H1 (cell line): ENCODE measurements around the gene LARP1. TPM values are rescaled to one million over a fixed set of nuclear protein-coding genes. Genes with fewer than 3 reads are reported as not detected.

Experiments used
- ATF3 ChIP-seq: IDR thresholded peaks from 2 replicates; pipeline ENCODE4 v1.6.1; 2011; ENCODE audit warnings: low read depth, mild to moderate bottlenecking, low read length; ENCODE audit not compliant: insufficient read depth
- CHD7 ChIP-seq: fragments of 300-600 bp; sonication (generic); IDR thresholded peaks from 2 replicates; pipeline ENCODE4 v1.7.1; 2012; ENCODE audit warnings: low read length, moderate library complexity, mild to moderate bottlenecking, inconsistent platforms; ENCODE audit not compliant: insufficient replicate concordance
- EGR1 ChIP-seq: IDR thresholded peaks from 2 replicates; pipeline ENCODE4 v1.6.1; 2011; ENCODE audit warnings: low read depth, low read length, borderline replicate concordance
- FOSL1 ChIP-seq: IDR thresholded peaks from 2 replicates; pipeline ENCODE4 v1.6.1; 2011; ENCODE audit warnings: mild to moderate bottlenecking, low read depth, low read length, moderate library complexity; ENCODE audit not compliant: insufficient read depth
- JUND ChIP-seq: IDR thresholded peaks from 2 replicates; pipeline ENCODE4 v1.6.1; 2011; ENCODE audit warnings: mild to moderate bottlenecking, improper control_type of control experiment, low read length
- RAD21 ChIP-seq, 2 experiments: IDR thresholded peaks in 1 of 2; conservative IDR thresholded peaks in 1 of 2; 2 replicates each; pipeline ENCODE4 v1.6.1; 2011; ENCODE audit warnings: low read depth in 2 of 2, low read length in 2 of 2, improper control_type of control experiment in 1 of 2, inconsistent platforms in 1 of 2, mild to moderate bottlenecking in 1 of 2, moderate library complexity in 1 of 2
- SP4 ChIP-seq: IDR thresholded peaks from 2 replicates; pipeline ENCODE4 v1.6.1; 2012; ENCODE audit warnings: low read length, inconsistent platforms
- SUZ12 ChIP-seq: fragments of 200-600 bp; sonication (generic); IDR thresholded peaks from 2 replicates; pipeline ENCODE4 v1.6.1; 2012; ENCODE audit warnings: mild to moderate bottlenecking, inconsistent platforms, low read length, moderate library complexity, mixed read lengths
- polyA plus RNA-seq, 7 experiments: library from polyadenylated mRNA; depleted of rRNA in 3 of 7; stranded (reverse) in 5 of 7; unstranded in 2 of 7; fragments of >200 nt in 5 of 7; fragments of 200-250 nt in 2 of 7; gene quantifications; 1 replicate in 5 of 7; 2 replicates in 1 of 7; 4 replicates in 1 of 7; pipeline versions ENCODE4 v1.2.1 to v1.2.3, GENCODE V29; 2011 to 2013; ENCODE audit warnings: missing spikeins in 2 of 7, mixed read lengths in 2 of 7
- total RNA-seq: library from RNA; stranded (reverse); fragmentation: NEBNext Ultra II Directional; extraction: Animal tissue kit (Norgen Biotek cat#: 25700); gene quantifications from 2 replicates; pipeline ENCODE4 v1.2.1, GENCODE V29; 2021

LARP1 gene
- total and polyA plus RNA-seq, 2 of the 8 experiments (the other 6 are each of a cell fraction or from before 2014, with no cell fraction given) = 106 to 422 TPM

DNA sequence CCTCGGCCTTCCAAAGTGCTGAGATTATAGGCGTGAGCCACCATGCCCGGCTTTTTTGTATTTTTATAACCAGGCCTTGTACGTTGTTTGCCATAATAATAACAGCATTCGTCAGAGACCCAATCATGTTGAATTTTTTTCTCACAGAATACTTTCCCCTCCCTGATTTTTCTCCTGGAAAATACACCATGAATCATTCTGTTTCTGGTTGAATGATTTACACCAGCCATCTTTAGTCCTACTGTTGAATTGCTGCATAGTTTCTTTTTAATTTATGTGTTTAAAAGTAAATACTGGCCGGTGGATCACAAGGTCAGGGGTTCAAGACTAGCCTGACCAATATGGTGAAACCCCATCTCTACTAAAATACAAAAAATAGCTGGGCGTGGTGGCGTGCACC is 106.8 kb downstream of the LARP1 start (continued):
- TF ChIP-seq CHD7 (no peak), SP4 (no peak), FOSL1 (no peak), RAD21 (IDR thresholded peaks at IDR 0.05 in 1 of 2, conservative IDR thresholded peaks at IDR 0.05 in 1 of 2; ENCODE audit: low read depth in 2 of 2, low read length in 2 of 2) (no peak), JUND (no peak), EGR1 (no peak), SUZ12 (no peak), ATF3 (no peak)
- TF ChIP-seq, all 59 proteins: peak for 0
